CD1c-positive myeloid dendritic cell (primary cell): ENCODE results near the gene MYO16.

Experiments used
- DNase-seq: peaks from one replicate; pipeline ENCODE4 v3.0.0-alpha.2; 2016; ENCODE audit errors: extremely low spot score

Gene MYO16

GRCh38 chr13:109154146-109154545, 524.7 kb downstream of the MYO16 start:
- DNase-seq, result no peak

DNA sequence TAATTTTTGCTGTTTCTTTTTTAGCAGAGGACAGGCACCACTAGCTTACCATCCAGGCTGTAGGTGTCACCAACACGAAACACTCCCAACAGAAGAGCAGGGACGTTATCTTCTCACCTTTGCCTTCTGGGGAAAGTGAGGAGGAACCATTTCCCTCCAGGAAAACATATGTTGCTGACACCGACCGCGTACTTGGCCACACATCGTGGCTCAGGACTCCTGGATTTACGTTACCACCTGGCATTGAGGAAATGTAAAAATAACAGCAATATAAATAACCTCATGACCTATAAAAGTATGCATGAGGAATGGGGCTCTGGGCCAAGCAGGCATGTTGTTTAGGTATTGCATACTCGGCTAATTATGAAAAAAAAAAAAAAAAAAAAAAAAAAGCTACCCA, 525.1 kb downstream of the MYO16 start:
- no peak for DNase-seq

DNA sequence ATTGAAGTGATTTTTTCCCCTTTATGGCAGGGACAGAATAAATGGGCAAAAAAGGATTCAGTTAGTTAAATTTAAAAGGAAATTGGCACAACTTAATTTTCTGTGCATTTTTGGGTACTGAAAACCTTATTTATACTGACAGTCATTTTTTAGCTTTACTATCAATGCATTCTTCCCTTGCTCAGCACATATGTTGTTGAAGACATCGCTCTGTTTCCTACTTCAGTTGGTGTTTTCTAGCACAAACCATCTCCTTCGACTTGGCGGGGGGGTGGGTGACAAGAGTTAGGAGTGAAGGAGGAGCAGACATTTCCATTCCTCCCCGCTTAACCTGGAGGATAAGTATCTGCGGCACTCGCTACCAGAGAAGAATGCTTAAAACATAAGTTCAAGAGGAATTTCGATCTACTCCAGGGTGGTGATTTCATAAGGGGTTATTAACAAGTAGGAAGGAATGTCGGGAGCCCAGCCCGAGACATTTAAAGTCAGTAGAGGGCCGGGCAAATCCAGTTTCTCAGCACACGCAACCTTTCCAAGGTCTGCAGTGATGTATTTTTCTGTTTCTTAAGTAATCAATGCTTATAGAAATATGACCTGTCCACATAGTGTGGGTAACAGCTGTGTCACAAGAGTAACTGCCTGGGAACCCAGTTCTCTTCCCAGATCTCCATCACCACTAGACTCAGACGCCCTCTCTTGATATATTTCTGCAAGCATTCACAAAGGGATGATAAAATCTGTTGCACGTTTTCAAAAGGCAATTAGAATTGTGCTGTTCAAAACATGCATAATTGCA, 525.8 kb downstream of the MYO16 start:
- DNase-seq, result no peak

DNA sequence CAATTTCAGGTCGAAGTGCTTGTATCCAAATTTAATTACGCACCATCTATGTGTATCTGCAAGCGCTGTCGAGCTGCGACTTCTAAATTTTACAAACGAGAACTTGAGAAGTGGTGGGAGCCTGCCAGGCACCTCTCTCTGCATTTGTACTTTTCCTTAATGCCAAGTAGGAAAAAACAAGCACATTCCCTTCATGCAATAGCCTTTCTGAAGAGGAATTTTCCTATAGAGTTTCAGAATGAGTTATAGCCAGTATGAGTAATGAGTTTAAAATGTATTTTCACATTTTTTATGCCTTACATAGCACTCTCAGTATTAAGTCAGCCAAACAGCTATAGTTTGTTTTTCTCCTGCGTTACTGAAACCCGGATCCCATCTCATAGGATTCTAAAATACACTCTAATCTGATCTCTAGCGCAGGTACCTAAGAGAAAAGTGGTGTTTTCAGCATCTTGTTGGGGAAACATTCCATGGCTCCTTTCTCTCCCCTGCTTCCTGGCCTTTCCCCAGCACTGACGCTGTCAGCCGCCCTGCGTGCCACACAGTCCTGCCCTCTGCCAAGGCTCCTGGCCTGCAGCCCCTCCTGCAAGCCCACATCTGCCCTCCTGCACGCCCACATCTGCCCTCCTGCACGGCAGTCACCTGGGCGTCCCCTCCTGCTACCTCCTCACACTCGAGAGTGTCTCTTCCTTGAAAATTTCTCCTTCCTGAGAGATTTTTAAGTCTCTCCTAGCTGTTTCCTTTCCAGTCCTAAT, 526.9 kb downstream of the MYO16 start:
- no peak for DNase-seq

DNA sequence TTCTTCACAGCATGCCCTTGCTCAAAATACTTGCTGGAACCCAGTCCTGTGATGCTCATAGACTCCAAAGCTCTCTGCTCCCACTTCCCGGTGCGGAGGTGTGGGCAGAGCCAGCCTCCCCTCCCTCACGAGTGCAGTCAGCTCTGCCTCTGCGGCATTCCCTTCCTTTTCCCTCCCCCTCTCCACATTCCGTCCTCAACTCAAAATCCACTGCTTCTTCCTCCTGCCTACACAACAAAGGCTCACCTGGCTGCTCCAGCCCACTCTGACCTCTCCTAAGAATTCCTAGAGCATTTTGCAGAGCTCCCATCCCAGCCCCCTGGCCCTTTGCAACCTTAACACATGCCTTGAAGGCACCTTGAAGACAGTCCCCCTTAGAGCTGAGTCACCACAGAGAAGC, 527.9 kb downstream of the MYO16 start:
- no peak for DNase-seq

DNA sequence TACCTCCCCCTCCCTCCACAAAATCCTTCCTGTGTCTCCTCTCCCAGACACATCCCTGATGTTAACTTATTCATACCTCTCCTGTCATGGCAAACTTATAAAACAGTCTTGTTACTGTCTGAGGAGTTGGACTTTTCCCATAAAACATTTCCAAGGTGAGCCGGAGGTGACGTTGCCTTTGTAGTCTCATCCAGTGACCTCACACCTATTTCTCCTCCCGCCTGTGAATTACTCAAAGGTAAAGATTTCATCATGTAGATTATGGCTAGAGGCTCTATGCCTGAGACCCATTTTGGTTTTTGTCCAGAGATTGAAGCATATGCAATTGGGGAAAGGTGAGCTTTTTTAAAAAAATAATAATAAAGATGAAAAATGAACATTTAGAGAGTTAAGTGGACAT, 529.0 kb downstream of the MYO16 start:
- DNase-seq, result no peak

- DNase-seq, result no peak
Observed at GRCh38 chr13:109159650-109160309, 530.4 kb downstream of the MYO16 start.

DNA sequence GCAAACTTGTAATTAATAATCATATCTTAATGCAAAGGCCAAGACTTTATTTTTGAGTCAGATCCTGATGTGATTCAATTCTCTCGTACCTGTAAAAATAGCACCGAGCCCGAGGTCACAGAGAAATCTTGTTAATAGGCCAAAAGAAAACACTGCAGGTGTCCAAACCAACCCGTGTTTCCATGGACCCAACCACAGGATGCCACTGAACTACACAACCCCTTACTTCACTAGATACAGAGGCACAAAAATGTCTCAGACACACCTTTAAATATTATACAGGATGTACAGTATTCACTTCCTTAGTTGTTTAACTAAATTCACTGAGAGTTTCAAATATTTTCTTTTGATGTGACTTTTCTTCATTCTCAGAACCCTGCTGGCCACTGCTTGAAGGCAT, 530.9 kb downstream of the MYO16 start:
- no peak for DNase-seq

- peak; percentile 13 for DNase-seq
Observed at GRCh38 chr13:109160887-109161669, 531.7 kb downstream of the MYO16 start.

DNA sequence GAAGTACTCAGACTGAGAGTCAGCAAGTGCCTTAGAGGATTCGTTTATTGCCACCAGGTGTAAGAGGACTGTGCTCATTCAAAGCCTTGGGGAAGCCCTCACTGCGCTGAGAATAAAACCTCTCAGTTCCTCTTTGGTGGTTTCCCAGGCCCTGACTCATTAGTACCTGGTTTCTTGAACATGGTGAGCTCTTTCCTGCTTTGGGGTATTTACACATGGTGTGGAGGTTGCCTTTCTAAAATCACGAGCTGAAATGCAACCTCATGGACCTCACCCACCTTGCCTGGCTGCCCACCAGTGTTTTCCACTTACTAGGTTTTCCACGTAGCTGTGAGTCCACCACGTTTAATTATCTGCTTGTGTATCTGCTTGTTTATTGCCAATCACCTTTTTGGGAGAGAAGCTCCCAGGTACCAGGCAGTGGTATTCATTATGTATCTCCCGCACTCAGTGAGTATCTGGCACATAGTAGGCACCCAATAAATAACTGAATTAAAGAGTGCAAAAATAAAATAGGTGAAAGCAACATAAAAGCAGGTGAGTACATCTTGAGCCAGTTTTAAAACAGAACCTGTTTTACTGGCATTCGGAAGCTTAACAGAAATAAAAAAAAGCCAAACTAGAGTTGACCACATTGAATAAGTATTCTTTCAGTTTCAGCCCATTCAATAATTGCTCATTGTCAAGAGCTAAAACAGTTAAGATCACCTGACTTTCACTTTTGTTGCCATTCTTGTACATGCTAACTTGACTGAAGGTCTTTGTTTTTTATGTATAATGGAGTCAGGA, 533.0 kb downstream of the MYO16 start:
- DNase-seq, result peak; percentile 90

DNA sequence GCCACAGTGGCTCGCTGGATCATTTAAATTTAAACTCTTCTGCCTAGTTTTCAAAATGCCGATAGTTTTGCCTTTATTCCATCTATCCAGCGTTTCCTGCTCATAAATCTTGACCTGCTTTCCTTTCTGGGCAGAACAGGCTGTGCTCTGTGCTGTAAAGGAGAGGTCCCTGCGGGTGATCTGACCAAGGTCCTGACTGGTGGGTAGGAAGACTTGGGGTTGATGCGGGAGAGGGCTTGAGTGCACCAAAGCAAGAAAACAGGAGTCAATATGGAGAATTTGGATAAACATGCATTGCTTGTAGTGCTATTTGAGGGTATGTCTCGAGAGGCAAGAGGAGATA, 533.6 kb downstream of the MYO16 start:
- DNase-seq, result no peak

DNA sequence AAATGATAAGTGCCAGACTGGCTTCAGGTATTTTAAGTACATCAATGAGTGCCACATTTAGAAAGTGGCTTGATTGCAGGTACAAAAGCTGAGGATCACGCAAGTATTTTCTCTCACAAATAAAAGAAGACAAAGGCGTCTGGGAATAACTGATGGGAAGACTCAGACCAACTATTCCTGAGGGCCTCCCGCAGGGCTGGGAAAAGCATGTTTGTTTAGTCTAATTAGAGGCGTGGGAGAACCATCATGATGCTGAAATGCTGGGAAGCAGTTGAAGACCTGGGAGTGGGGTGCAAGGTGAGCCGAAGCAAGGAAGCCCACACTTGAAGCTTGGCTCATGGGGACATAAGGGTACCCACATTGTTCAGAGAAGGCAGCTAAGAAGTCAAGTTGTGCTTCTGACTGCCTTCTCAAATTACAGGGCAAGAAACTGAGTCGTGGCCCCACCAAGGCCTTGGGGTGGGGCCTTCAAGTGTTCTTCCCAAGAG, 536.0 kb downstream of the MYO16 start:
- no peak for DNase-seq

- no peak for DNase-seq
Observed at GRCh38 chr13:109166804-109167203, 537.4 kb downstream of the MYO16 start.

GRCh38 chr13:109172136-109172535, 542.7 kb downstream of the MYO16 start:
- no peak for DNase-seq

DNA sequence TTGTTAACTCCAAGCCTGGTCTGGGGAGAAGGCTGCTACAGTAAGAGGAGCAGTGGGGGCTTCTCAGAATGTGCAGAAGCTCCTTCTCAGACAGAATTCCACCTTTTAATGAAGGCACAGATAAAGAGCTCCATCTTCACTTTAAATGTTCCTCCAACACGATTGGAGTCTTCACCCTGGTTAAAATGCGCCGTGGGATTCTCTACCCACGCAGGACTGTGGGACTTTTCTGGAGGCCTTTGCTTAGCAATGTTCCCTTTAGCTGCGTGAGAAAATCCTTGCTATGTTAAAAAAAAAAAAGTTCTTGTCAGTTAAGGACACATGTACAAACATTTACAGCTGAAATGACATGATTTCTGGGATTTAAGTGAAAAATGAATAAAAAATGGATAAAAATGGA, 546.3 kb downstream of the MYO16 start:
- no peak for DNase-seq

DNA sequence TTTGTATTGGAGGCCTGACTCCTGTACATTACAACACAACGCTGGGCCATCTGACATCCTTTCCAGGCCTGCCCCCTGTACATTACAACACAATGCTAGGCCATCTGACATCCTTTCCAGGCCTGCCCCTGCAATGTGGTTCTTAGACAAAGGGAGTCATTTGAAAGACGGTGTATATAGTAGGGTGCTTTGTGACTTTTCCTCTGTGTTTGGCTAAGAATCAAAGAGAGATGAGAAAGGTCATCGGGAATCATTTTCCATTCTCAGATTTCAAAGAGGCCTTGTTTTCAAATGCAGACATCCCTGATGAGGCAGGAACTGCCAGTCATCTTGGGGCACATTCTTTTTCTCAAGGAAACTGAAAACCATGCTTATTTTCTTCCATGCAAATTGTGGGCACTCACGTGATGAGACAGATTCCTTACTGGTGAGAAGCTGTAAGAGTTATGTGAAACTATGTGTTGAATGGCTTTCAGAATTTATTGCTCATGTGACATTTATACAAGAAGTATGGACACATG, 551.6 kb downstream of the MYO16 start:
- no peak for DNase-seq

DNA sequence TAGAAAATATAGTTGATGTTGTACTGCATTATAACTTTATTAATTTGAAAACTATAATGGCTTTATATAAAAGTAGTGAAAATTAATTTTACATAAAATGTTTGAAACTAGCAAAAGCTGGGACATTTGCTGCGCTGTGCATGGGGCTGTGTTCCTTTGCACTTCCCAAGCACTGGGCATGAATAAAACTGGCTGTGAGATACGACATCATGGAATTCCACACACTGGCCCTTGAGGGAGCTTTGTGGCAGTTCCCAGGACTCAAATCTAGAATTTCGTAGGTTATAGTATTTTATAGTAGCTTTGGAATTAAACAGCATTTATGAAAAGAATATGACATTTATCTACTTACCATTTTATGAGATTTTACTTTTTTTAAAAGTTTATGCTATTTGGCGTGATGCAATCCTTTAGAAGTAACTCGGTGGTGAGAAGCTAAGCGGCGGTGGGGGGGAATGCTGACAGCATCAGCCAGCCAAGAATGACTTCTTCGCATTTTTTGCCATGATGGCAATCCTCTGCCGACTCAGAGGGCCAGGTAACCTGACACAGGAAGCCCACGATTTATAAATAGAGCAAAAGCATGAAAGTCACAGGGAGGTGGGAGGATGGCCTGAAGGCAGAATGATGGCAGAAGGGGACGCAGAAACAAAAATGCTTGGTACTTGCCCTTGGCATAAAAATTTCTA, 553.5 kb downstream of the MYO16 start:
- DNase-seq, result no peak

DNA sequence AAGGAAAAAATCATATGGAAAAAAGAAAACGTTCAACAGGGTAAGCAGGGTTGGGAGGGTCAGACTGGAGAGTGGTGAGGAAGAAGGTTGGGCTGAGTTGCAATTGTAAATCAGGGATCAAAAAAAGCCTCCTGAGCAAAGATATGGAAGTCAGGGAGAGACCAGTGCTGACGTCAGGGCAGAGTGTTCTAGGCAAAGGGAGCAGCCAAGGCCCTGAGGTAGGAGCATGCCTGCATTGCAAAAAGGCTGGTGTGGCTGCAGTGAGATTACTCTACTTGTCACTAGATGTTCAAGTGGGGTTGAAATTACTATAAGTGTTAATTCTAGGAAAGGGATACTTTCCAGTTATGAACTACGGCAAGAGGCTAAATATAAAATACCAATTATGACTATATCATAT, 562.0 kb downstream of the MYO16 start:
- no peak for DNase-seq

DNA sequence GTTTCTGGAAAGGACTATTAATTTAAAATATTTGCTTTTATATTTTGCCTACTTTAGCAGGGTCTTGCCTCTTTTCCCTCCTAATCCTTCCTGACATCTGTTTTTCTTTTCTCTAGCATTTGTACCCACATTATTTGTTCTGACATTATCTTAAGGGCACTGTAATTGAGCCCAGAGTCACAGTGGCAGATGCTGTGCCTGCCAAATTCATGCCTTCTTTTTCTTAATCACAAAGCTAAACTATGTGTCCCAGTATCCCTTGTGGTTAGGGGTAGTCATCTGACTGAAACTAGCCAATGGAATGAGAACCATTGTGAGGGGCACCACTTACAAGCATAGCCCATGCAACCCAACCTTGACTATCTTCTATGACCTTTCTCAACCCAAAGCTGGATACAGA, 562.9 kb downstream of the MYO16 start:
- no peak for DNase-seq

DNA sequence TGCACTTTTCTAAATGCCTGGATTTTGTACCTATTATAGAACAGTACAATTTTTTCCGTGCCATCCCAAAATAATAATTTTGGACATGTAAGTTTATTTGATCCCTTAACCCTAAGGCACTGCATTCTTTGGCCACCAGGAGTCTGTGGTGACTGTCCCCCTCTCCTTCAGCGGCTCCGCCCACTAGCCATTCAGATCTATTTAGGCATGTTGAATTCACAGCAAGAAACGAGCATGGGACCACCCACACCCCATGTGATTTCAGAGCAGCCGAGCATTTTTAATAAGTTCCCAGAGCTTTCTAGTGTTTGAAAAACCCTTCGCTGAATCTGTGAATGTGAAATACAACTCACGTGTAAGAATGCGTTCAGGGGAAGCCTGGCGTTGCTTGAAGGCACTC, 567.5 kb downstream of the MYO16 start:
- no peak for DNase-seq
